Endothelial cell (in vitro differentiated cells): ENCODE measurements around the gene ZC3H12A. TPM values are rescaled to one million over a fixed set of nuclear protein-coding genes. Genes with fewer than 3 reads are reported as not detected.

Experiments
- DNase-seq: peaks from one replicate; pipeline ENCODE4 v3.0.0; 2021; ENCODE audit warnings: low spot score
- H3K27ac Mint-ChIP-seq: one replicate; pipeline ENCODE4 v1.8.0; 2021; ENCODE audit warnings: mixed read lengths, inconsistent platforms; ENCODE audit not compliant: unreplicated experiment
- H3K27me3 Mint-ChIP-seq: one replicate; pipeline ENCODE4 v1.8.0; 2021; ENCODE audit warnings: mild to moderate bottlenecking, moderate library complexity, mixed read lengths, inconsistent platforms; ENCODE audit not compliant: unreplicated experiment
- H3K36me3 Mint-ChIP-seq: one replicate; pipeline ENCODE4 v1.8.0; 2021; ENCODE audit warnings: mild to moderate bottlenecking, low read depth, mixed read lengths, inconsistent platforms; ENCODE audit not compliant: unreplicated experiment
- H3K4me1 Mint-ChIP-seq: one replicate; pipeline ENCODE4 v1.8.0; 2021; ENCODE audit warnings: mild to moderate bottlenecking, mixed read lengths, inconsistent platforms; ENCODE audit not compliant: unreplicated experiment
- H3K4me3 Mint-ChIP-seq: one replicate; pipeline ENCODE4 v1.8.0; 2021; ENCODE audit warnings: mild to moderate bottlenecking, mixed read lengths, inconsistent platforms; ENCODE audit not compliant: unreplicated experiment
- H3K9me3 Mint-ChIP-seq: one replicate; pipeline ENCODE4 v1.8.0; 2021; ENCODE audit warnings: mixed read lengths, inconsistent platforms; ENCODE audit not compliant: unreplicated experiment
- CTCF ChIP-seq: fragments of 200-600 bp; sonication (generic); IDR thresholded peaks from one replicate; pipeline ENCODE4 v1.5.0; 2021; ENCODE audit warnings: antibody characterized with exemption; ENCODE audit not compliant: unreplicated experiment
- microRNA-seq: library from miRNA; unstranded; fragments of <30 nt; microRNA quantifications from one replicate; pipeline ENCODE4, GENCODE V29; 2020; ENCODE audit not compliant: unreplicated experiment
- total RNA-seq: library from RNA; stranded (reverse); fragmentation: NEBNext Ultra II Directional; extraction: Animal tissue kit (Norgen Biotek cat#: 25700); gene quantifications from one replicate; pipeline ENCODE4 v1.2.1, GENCODE V29; 2021; ENCODE audit not compliant: unreplicated experiment

ZC3H12A gene
- total RNA-seq, 1 donor from 2014 or later: 5.4 TPM

DNA sequence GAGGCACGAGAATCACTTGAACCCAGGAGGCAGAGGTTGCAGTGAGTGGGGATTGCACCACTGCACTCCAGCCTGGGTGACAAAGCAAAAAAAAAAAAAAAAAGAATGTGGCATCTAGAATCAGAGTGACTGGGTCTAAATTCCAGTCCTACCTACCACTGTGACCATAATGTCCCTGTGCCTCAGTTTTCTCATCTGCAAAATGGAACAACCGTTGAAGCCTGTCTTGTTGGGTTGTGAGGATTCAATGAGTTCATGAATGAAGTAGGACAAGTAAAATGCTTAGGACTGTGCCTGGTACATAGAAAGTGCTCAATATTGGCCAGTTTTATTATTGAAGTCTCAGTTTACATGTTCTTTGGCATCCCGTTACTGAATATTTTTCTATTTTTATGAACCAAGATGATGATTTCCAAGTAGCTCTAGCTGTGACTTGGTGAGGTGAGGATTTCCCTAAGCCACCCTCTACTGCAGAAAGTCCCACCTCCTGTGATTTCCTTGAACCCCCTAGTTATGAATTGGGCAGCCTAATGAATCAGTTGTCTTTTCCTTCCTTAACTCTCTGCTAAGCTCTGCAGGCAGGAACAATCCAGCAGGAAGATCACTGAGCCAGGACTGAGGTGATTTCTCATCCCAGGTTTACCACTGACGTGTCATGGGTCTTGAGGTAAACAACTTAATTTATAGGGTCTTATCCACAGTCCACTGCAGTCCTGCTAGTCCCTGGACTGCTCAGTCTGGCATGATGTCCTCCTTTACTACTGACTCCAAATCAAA lies 59.1 kb downstream of the ZC3H12A start:
- Mint-ChIP-seq H3K36me3 (peaks cover 17% of the 10 kb centered on the region), H3K27ac (no peak overlapping the region), H3K27me3 (no peaks in the 10 kb centered on the region), H3K9me3 (no peaks in the 10 kb centered on the region), H3K4me1 (no peaks in the 10 kb centered on the region), H3K4me3 (no peak overlapping the region)
- no peak for DNase-seq
- no peak for TF ChIP-seq CTCF

Small RNA genes within 50 kb of the gene (microRNA-seq; reads per million reads assigned to microRNA genes)
- 0.90 reads per million, percentile 9 among the genes with 10 or more reads in this experiment for gene MIR5581
- 0.83 reads per million, percentile 7 among the genes with 10 or more reads in this experiment for gene MIR6732

Other genes with a start within 250 kb of the ZC3H12A start
- gene MEAF6, start 40.2 kb downstream of the ZC3H12A start, total RNA-seq: 50.6 TPM
- gene SNIP1, start 79.7 kb downstream of the ZC3H12A start, total RNA-seq: 21.4 TPM
- 13.0 TPM for gene DNALI1, start 82.4 kb downstream of the ZC3H12A start, total RNA-seq
- gene GNL2, start 121.4 kb downstream of the ZC3H12A start, total RNA-seq: 38.9 TPM
- not detected for gene RSPO1, start 160.3 kb downstream of the ZC3H12A start, total RNA-seq
- gene CDCA8, start 217.9 kb downstream of the ZC3H12A start, total RNA-seq: 7.8 TPM